GM23338 (cell line): ENCODE results near the gene SNX9. TPM values are rescaled to one million over a fixed set of nuclear protein-coding genes. Genes with fewer than 3 reads are reported as not detected.

Experiments used
- ATAC-seq: fragments of 200-7000 bp; cut with Tn5 transposase; 3 replicates; pipeline ENCODE4 v1.9.1; 2020
- DNase-seq: peaks from one replicate; pipeline ENCODE4 v3.0.0-alpha.2; 2015; ENCODE audit warnings: low spot score
- H2AFZ ChIP-seq: fragments of 200-600 bp; sonication (generic); 2 replicates; pipeline ENCODE4 v1.8.0; 2016; ENCODE audit warnings: antibody characterized with exemption, mild to moderate bottlenecking, moderate library complexity
- H3F3A ChIP-seq: fragments of 200-600 bp; sonication (generic); replicated peaks from 2 replicates; pipeline ENCODE4 v1.8.0; 2017; ENCODE audit warnings: antibody characterized with exemption, mixed run types, low read depth
- H3K27ac ChIP-seq: fragments of 200-600 bp; sonication (generic); 2 replicates; pipeline ENCODE4 v1.6.1; 2016; ENCODE audit warnings: low read depth
- H3K27me3 ChIP-seq: fragments of 200-600 bp; sonication (generic); 2 replicates; pipeline ENCODE4 v1.8.0; 2016; ENCODE audit warnings: mild to moderate bottlenecking, mixed run types, moderate library complexity; ENCODE audit not compliant: insufficient read depth
- H3K36me3 ChIP-seq: fragments of 200-600 bp; sonication (generic); 2 replicates; pipeline ENCODE4 v1.8.0; 2016; ENCODE audit warnings: mild to moderate bottlenecking; ENCODE audit not compliant: insufficient read depth
- H3K4me1 ChIP-seq: fragments of 200-600 bp; sonication (generic); 2 replicates; pipeline ENCODE4 v1.8.0; 2016; ENCODE audit warnings: mild to moderate bottlenecking, moderate library complexity; ENCODE audit not compliant: insufficient read depth
- H3K4me2 ChIP-seq: fragments of 200-600 bp; sonication (generic); 2 replicates; pipeline ENCODE4 v1.7.1; 2017; ENCODE audit warnings: mixed run types
- H3K4me3 ChIP-seq: fragments of 200-600 bp; sonication (generic); 2 replicates; pipeline ENCODE4 v1.6.1; 2016; ENCODE audit warnings: mixed run types
- H3K79me2 ChIP-seq: fragments of 200-600 bp; sonication (generic); replicated peaks from 2 replicates; pipeline ENCODE4 v1.8.0; 2017; ENCODE audit warnings: mild to moderate bottlenecking; ENCODE audit not compliant: insufficient read depth
- H3K9me2 ChIP-seq: fragments of 200-600 bp; sonication (generic); 2 replicates; pipeline ENCODE4 v1.8.0; 2017; ENCODE audit not compliant: insufficient read depth
- H4K20me1 ChIP-seq: fragments of 200-600 bp; sonication (generic); replicated peaks from 2 replicates; pipeline ENCODE4 v1.8.0; 2017; ENCODE audit warnings: mild to moderate bottlenecking; ENCODE audit not compliant: insufficient read depth
- H3K27ac Mint-ChIP-seq: 2 replicates; pipeline ENCODE4 v1.8.0; 2020; ENCODE audit warnings: inconsistent platforms, mild to moderate bottlenecking, moderate library complexity, mixed read lengths
- H3K27me3 Mint-ChIP-seq: 3 replicates; pipeline ENCODE4 v1.8.0; 2022; ENCODE audit warnings: low read depth, mild to moderate bottlenecking, moderate library complexity, mixed read lengths, inconsistent platforms; ENCODE audit not compliant: insufficient read depth, poor library complexity
- H3K36me3 Mint-ChIP-seq: 3 replicates; pipeline ENCODE4 v1.8.0; 2021; ENCODE audit warnings: low read depth, mild to moderate bottlenecking, inconsistent platforms, moderate library complexity, mixed read lengths
- H3K4me1 Mint-ChIP-seq: 3 replicates; pipeline ENCODE4 v1.8.0; 2020; ENCODE audit warnings: mild to moderate bottlenecking, inconsistent platforms, mixed read lengths
- H3K4me3 Mint-ChIP-seq: 3 replicates; pipeline ENCODE4 v1.8.0; 2021; ENCODE audit warnings: moderate library complexity, mild to moderate bottlenecking, inconsistent platforms, mixed read lengths
- H3K9me3 Mint-ChIP-seq: 3 replicates; pipeline ENCODE4 v1.8.0; 2020; ENCODE audit warnings: moderate library complexity, mild to moderate bottlenecking, inconsistent platforms, mixed read lengths
- CREB1 ChIP-seq: fragments of 250-450 bp; sonication (Bioruptor Pico); IDR thresholded peaks from 2 replicates; pipeline ENCODE4 v1.5.0; 2020; ENCODE audit warnings: low read depth, mild to moderate bottlenecking, moderate library complexity
- CTCF ChIP-seq, 2 experiments: fragments of 200-600 bp in 1 of 2; sonication (generic) in 1 of 2; conservative IDR thresholded peaks; 2 replicates each; pipeline versions ENCODE4 v1.5.1 to v1.6.1; 2016 to 2017; ENCODE audit warnings: antibody characterized with exemption in 2 of 2, low read depth in 2 of 2, mild to moderate bottlenecking in 2 of 2, moderate library complexity in 1 of 2
- ETS1 ChIP-seq: IDR thresholded peaks from 2 replicates; pipeline ENCODE4 v1.6.1; 2016; ENCODE audit warnings: antibody characterized with exemption
- EZH2 ChIP-seq: fragments of 200-600 bp; sonication (generic); IDR thresholded peaks from one replicate; pipeline ENCODE4 v1.8.0; 2017; ENCODE audit warnings: antibody characterized with exemption, mild to moderate bottlenecking, low read depth; ENCODE audit not compliant: unreplicated experiment
- EZH2phosphoT487 ChIP-seq: fragments of 200-600 bp; sonication (generic); IDR thresholded peaks from one replicate; pipeline ENCODE4 v1.8.1; 2018; ENCODE audit warnings: antibody characterized with exemption; ENCODE audit not compliant: unreplicated experiment
- JUNB ChIP-seq: IDR thresholded peaks from one replicate; pipeline ENCODE4 v1.6.1; 2016; ENCODE audit warnings: antibody characterized with exemption; ENCODE audit not compliant: unreplicated experiment
- NANOG ChIP-seq: IDR thresholded peaks from 2 replicates; pipeline ENCODE4 v1.6.1; 2016; ENCODE audit warnings: antibody characterized with exemption, borderline replicate concordance
- POLR2AphosphoS5 ChIP-seq: IDR thresholded peaks from 2 replicates; pipeline ENCODE4 v1.6.1; 2016; ENCODE audit warnings: antibody characterized with exemption, low read depth
- REST ChIP-seq: IDR thresholded peaks from one replicate; pipeline ENCODE4 v1.6.1; 2018; ENCODE audit warnings: antibody characterized with exemption; ENCODE audit not compliant: unreplicated experiment
- STAT1 ChIP-seq: IDR thresholded peaks from one replicate; pipeline ENCODE4 v1.6.1; 2016; ENCODE audit warnings: antibody characterized with exemption; ENCODE audit not compliant: unreplicated experiment
- ZNF114 ChIP-seq: fragments of 250-450 bp; sonication (Bioruptor Pico); IDR thresholded peaks from 2 replicates; pipeline ENCODE4 v1.5.0; 2020; ENCODE audit warnings: mild to moderate bottlenecking, moderate library complexity
- ZNF331 ChIP-seq: fragments of 250-450 bp; sonication (Bioruptor Pico); IDR thresholded peaks from 2 replicates; pipeline ENCODE4 v1.5.0; 2020; ENCODE audit warnings: low read depth, mild to moderate bottlenecking, moderate library complexity
- ZNF462 ChIP-seq: fragments of 250-450 bp; sonication (Bioruptor Pico); IDR thresholded peaks from 2 replicates; pipeline ENCODE4 v1.5.0; 2020; ENCODE audit warnings: mild to moderate bottlenecking, moderate library complexity
- polyA plus RNA-seq: library from polyadenylated mRNA; unstranded; fragments of >200 nt; fragmentation: Nextera tagmentation; extraction: Ambion mirVana; gene quantifications from 2 replicates; pipeline ENCODE4 v1.2.1, GENCODE V29; 2016
- total RNA-seq: library from RNA; depleted of rRNA; stranded (reverse); fragments of >200 nt; shearing (Covaris generic); gene quantifications from 2 replicates; pipeline ENCODE4 v1.2.3, GENCODE V29; 2014

The SNX9 gene
- total and polyA plus RNA-seq, 2 experiments from 2014 or later: 18.4 to 23.3 TPM

- no peaks in the 10 kb centered on the region for H3K9me2 ChIP-seq
- H3K36me3 ChIP-seq: no peaks in the 10 kb centered on the region
- no peaks in the 10 kb centered on the region for H3K4me1 ChIP-seq
- no peaks in the 10 kb centered on the region for H3K79me2 ChIP-seq
- TF ChIP-seq ZNF114 (no peak), STAT1 (no peak), POLR2AphosphoS5 (no peak), ZNF331 (CRISPR knock-in tag) (no peak), CREB1 (CRISPR knock-in tag) (no peak), EZH2 (no peak), NANOG (no peak), REST (no peak), JUNB (no peak), CTCF (conservative IDR thresholded peaks at IDR 0.05; ENCODE audit: low read depth in 2 of 2) (no peak), ETS1 (no peak), EZH2phosphoT487 (no peak), ZNF462 (CRISPR knock-in tag) (no peak)
- H3K27me3 Mint-ChIP-seq: no peaks in the 10 kb centered on the region
- H4K20me1 ChIP-seq: no peaks in the 10 kb centered on the region
- H3K36me3 Mint-ChIP-seq: no peaks in the 10 kb centered on the region
- H3K27ac Mint-ChIP-seq: no peak overlapping the region
- DNase-seq (no peak), ATAC-seq (no peak)
- no peak overlapping the region for H3K4me2 ChIP-seq
- H3K4me1 Mint-ChIP-seq: no peaks in the 10 kb centered on the region
- H3F3A ChIP-seq: no peaks in the 10 kb centered on the region
- H3K4me3 Mint-ChIP-seq: no peak overlapping the region
- no peak overlapping the region for H3K27ac ChIP-seq
- H3K4me3 ChIP-seq: no peak overlapping the region
- H3K27me3 ChIP-seq: no peaks in the 10 kb centered on the region
- H2AFZ ChIP-seq: 0 out of 2 replicates have a peak overlapping the region, but pooled peaks have one; percentile 52
- no peaks in the 10 kb centered on the region; the same call in 2 of the 3 replicates for H3K9me3 Mint-ChIP-seq
These were observed 30.4 kb upstream of the SNX9 start for GRCh38 chr6:157792671-157793070.
